Peyer's patch (tissue), 4 donors: ENCODE measurements around the gene TEKT4.

Experiments used
- CTCF ChIP-seq, 6 experiments: fragments of 450-650 bp in 4 of 6; fragments of 200-600 bp in 2 of 6; sonication (generic) in 1 of 6; IDR thresholded peaks; one replicate each; pipeline ENCODE4 v1.5.1; 2017 to 2019; ENCODE audit warnings: antibody characterized with exemption in 6 of 6, mild to moderate bottlenecking in 3 of 6, moderate library complexity in 1 of 6
- POLR2A ChIP-seq, 2 donors: fragments of 450-650 bp; IDR thresholded peaks; one replicate each; pipeline ENCODE4 v1.5.1; 2017; ENCODE audit warnings: antibody characterized with exemption in 2 of 2, mild to moderate bottlenecking in 2 of 2, moderate library complexity in 2 of 2

GRCh38 chr2:94874277-94874997 lies 3.2 kb downstream of the TEKT4 start:
- TF ChIP-seq POLR2A (IDR thresholded peaks at IDR 0.05) (no peak), CTCF (IDR thresholded peaks at IDR 0.05) (peak in 5 of 6 experiments; percentile 19 to 71 (median 54))
